HepG2 (cell line): ENCODE measurements around the gene CYSRT1. TPM values are rescaled to one million over a fixed set of nuclear protein-coding genes. Genes with fewer than 3 reads are reported as not detected.
A peak's percentile ranks its signal among the peaks of the same experiment; 100 is the strongest.

Experiments
- HNF4G ChIP-seq, 2 experiments: sonication (generic) in 1 of 2; formaldehyde crosslinking in 1 of 2; IDR thresholded peaks; 2 replicates each; pipeline versions ENCODE4 v1.4.0 to v1.6.1; 2011 to 2020; ENCODE audit warnings: borderline replicate concordance in 2 of 2, low read depth in 2 of 2, mild to moderate bottlenecking in 2 of 2, low read length in 1 of 2, missing genetic modification reagents in 1 of 2, moderate library complexity in 1 of 2
- LBX2 ChIP-seq: sonication (generic); formaldehyde crosslinking; IDR thresholded peaks from 2 replicates; pipeline ENCODE4 v1.5.0; 2020; ENCODE audit warnings: missing genetic modification reagents, mild to moderate bottlenecking, borderline replicate concordance
- MEF2D ChIP-seq: sonication (generic); formaldehyde crosslinking; IDR thresholded peaks from 2 replicates; pipeline ENCODE4 v1.5.1; 2020; ENCODE audit warnings: mild to moderate bottlenecking, missing genetic modification reagents
- NFAT5 ChIP-seq: sonication (generic); formaldehyde crosslinking; IDR thresholded peaks from 2 replicates; pipeline ENCODE4 v1.4.0; 2020; ENCODE audit warnings: missing genetic modification reagents
- PRMT3 ChIP-seq: sonication (generic); formaldehyde crosslinking; IDR thresholded peaks from 2 replicates; pipeline ENCODE4 v1.8.1; 2022; ENCODE audit warnings: low read depth, mild to moderate bottlenecking, moderate library complexity, missing genetic modification reagents, borderline replicate concordance
- PTBP1 ChIP-seq: fragments of 200-400 bp; formaldehyde crosslinking; IDR thresholded peaks from 2 replicates; pipeline ENCODE4 v1.6.1; 2018; ENCODE audit warnings: low read length, low read depth; ENCODE audit not compliant: poor library complexity, severe bottlenecking
- YEATS2 ChIP-seq: sonication (generic); formaldehyde crosslinking; IDR thresholded peaks from 2 replicates; pipeline ENCODE4 v1.4.0; 2020; ENCODE audit warnings: missing genetic modification reagents, borderline replicate concordance
- ZFP37 ChIP-seq: sonication (generic); formaldehyde crosslinking; IDR thresholded peaks from 2 replicates; pipeline ENCODE4 v1.4.0; 2020; ENCODE audit warnings: missing genetic modification reagents, borderline replicate concordance
- ZFP91 ChIP-seq: sonication (generic); formaldehyde crosslinking; IDR thresholded peaks from 2 replicates; pipeline ENCODE4 v1.9.0; 2022; ENCODE audit warnings: missing genetic modification reagents, mild to moderate bottlenecking, borderline replicate concordance
- ZIK1 ChIP-seq: sonication (generic); formaldehyde crosslinking; IDR thresholded peaks from 2 replicates; pipeline ENCODE4 v1.5.0; 2020; ENCODE audit warnings: mild to moderate bottlenecking, low read depth, missing genetic modification reagents, borderline replicate concordance
- ZNF136 ChIP-seq: sonication (generic); formaldehyde crosslinking; IDR thresholded peaks from 2 replicates; pipeline ENCODE4 v1.8.1; 2022; ENCODE audit warnings: low read depth, mild to moderate bottlenecking, moderate library complexity, missing genetic modification reagents
- ZNF143 ChIP-seq: sonication (generic); formaldehyde crosslinking; IDR thresholded peaks from 2 replicates; pipeline ENCODE4 v1.4.0; 2020; ENCODE audit warnings: missing genetic modification reagents
- ZNF18 ChIP-seq: sonication (generic); formaldehyde crosslinking; IDR thresholded peaks from 2 replicates; pipeline ENCODE4 v1.8.0; 2022; ENCODE audit warnings: mild to moderate bottlenecking, missing genetic modification reagents; ENCODE audit not compliant: insufficient replicate concordance
- ZNF296 ChIP-seq: sonication (generic); formaldehyde crosslinking; conservative IDR thresholded peaks from 2 replicates; pipeline ENCODE4 v1.5.0; 2020; ENCODE audit warnings: mild to moderate bottlenecking, missing genetic modification reagents
- ZNF343 ChIP-seq: sonication (generic); formaldehyde crosslinking; IDR thresholded peaks from 2 replicates; pipeline ENCODE4 v1.4.0; 2020; ENCODE audit warnings: mild to moderate bottlenecking, missing genetic modification reagents
- ZNF691 ChIP-seq: sonication (generic); formaldehyde crosslinking; IDR thresholded peaks from 2 replicates; pipeline ENCODE4 v1.4.0; 2020; ENCODE audit warnings: missing genetic modification reagents, low read depth, mild to moderate bottlenecking, borderline replicate concordance
- polyA plus RNA-seq, 8 experiments: library from polyadenylated mRNA; depleted of rRNA in 3 of 8; stranded (reverse) in 7 of 8; unstranded in 1 of 8; fragments of >200 nt; fragmentation: Illumina TruSeq in 4 of 8; extraction: Trizol in 4 of 8; gene quantifications; 2 replicates each; pipeline versions ENCODE4 v1.2.1 to v1.2.3, GENCODE V29; 2011 to 2016; ENCODE audit warnings: low read depth in 4 of 8, missing spikeins in 1 of 8, mixed read lengths in 1 of 8; ENCODE audit not compliant: insufficient read depth in 1 of 8
- total RNA-seq, 5 experiments: library from RNA; depleted of rRNA; stranded (reverse); fragments of >200 nt; fragmentation: Illumina TruSeq; extraction: Trizol; gene quantifications; 2 replicates each; pipeline ENCODE4 v1.2.3, GENCODE V29; 2016; ENCODE audit warnings: low read depth in 1 of 5

CYSRT1 gene
- total and polyA plus RNA-seq, 2 of the 13 experiments (the other 11 are each of a cell fraction or from before 2014, with no cell fraction given), result 1.5 to 2.1 TPM

- peak; percentile 94 for TF ChIP-seq ZNF18 (CRISPR knock-in tag)
- TF ChIP-seq PTBP1, result peak; percentile 25
- peak; percentile 77; the same call in 1 of the 2 replicates for TF ChIP-seq LBX2 (CRISPR knock-in tag)
- TF ChIP-seq MEF2D (CRISPR knock-in tag), result no peak
- no peak for TF ChIP-seq PRMT3 (CRISPR knock-in tag)
- TF ChIP-seq ZNF343 (CRISPR knock-in tag), result 0 out of 2 replicates have a peak, but pooled peaks have one; percentile 53
- TF ChIP-seq HNF4G (IDR thresholded peaks at IDR 0.05; ENCODE audit: borderline replicate concordance, low read depth, low read length), result no peak
- TF ChIP-seq HNF4G (CRISPR knock-in tag; IDR thresholded peaks at IDR 0.05; ENCODE audit: borderline replicate concordance, low read depth), result 0 out of 2 replicates have a peak, but pooled peaks have one; percentile 15
- no peak for TF ChIP-seq ZNF296 (CRISPR knock-in tag)
- peak; percentile 56; the same call in 1 of the 2 replicates for TF ChIP-seq ZNF691 (CRISPR knock-in tag)
- no peak for TF ChIP-seq ZFP37
- peak; percentile 82 for TF ChIP-seq ZIK1 (CRISPR knock-in tag)
- TF ChIP-seq NFAT5 (CRISPR knock-in tag), result no peak
- TF ChIP-seq ZNF136 (CRISPR knock-in tag), result peak; percentile 64; the same call in 1 of the 2 replicates
- TF ChIP-seq ZFP91 (CRISPR knock-in tag), result peak; percentile 71; the same call in 1 of the 2 replicates
- 0 out of 2 replicates have a peak, but pooled peaks have one; percentile 16 for TF ChIP-seq ZNF143 (CRISPR knock-in tag)
- peak; percentile 4; the same call in 1 of the 2 replicates for TF ChIP-seq YEATS2
Measured at GRCh38 chr9:137217276-137218211, 7.4 kb upstream of the CYSRT1 start (continued).
